Mesendoderm (in vitro differentiated cells): ENCODE data around the gene FAM83C.
A peak's percentile ranks its signal among the peaks of the same experiment; 100 is the strongest.

Experiments used
- DNase-seq: peaks from one replicate; pipeline ENCODE4 v3.0.0; 2013
- H2AK5ac ChIP-seq: 2 replicates; pipeline ENCODE4 v1.6.1; 2013; ENCODE audit warnings: low read length, inconsistent platforms
- H2BK120ac ChIP-seq: 2 replicates; pipeline ENCODE4 v1.6.1; 2013; ENCODE audit warnings: low read depth, mild to moderate bottlenecking, low read length, moderate library complexity, mixed read lengths
- H2BK15ac ChIP-seq: replicated peaks from 2 replicates; pipeline ENCODE4 v1.6.1; 2013; ENCODE audit warnings: low read depth, mild to moderate bottlenecking, moderate library complexity
- H2BK5ac ChIP-seq: 2 replicates; pipeline ENCODE4 v1.6.1; 2013; ENCODE audit warnings: low read length, inconsistent platforms
- H3K18ac ChIP-seq: 2 replicates; pipeline ENCODE4 v1.6.1; 2013; ENCODE audit warnings: mild to moderate bottlenecking, low read length, mixed read lengths
- H3K23ac ChIP-seq: one replicate; pipeline ENCODE4 v1.6.1; 2013; ENCODE audit warnings: low read length
- H3K27ac ChIP-seq: 2 replicates; pipeline ENCODE4 v1.5.1; 2013; ENCODE audit warnings: low read depth, mild to moderate bottlenecking, inconsistent platforms, low read length, moderate library complexity
- H3K27me3 ChIP-seq: 2 replicates; pipeline ENCODE4 v1.6.1; 2013; ENCODE audit warnings: low read length, control low read depth, mild to moderate bottlenecking, inconsistent platforms; ENCODE audit not compliant: insufficient read depth, poor library complexity
- H3K36me3 ChIP-seq: 2 replicates; pipeline ENCODE4 v1.6.1; 2013; ENCODE audit warnings: low read length, inconsistent platforms; ENCODE audit not compliant: control insufficient read depth, insufficient read depth
- H3K4ac ChIP-seq: one replicate; pipeline ENCODE4 v1.6.1; 2013; ENCODE audit warnings: low read depth, mild to moderate bottlenecking, low read length, moderate library complexity
- H3K4me1 ChIP-seq: 2 replicates; pipeline ENCODE4 v1.6.1; 2013; ENCODE audit warnings: low read depth, low read length, inconsistent platforms; ENCODE audit not compliant: control insufficient read depth
- H3K4me2 ChIP-seq: 2 replicates; pipeline ENCODE4 v1.6.1; 2013; ENCODE audit warnings: low read length
- H3K4me3 ChIP-seq: 2 replicates; pipeline ENCODE4 v1.5.1; 2013; ENCODE audit warnings: mild to moderate bottlenecking, low read length
- H3K56ac ChIP-seq: one replicate; pipeline ENCODE4 v1.6.1; 2013; ENCODE audit warnings: low read length
- H3K79me1 ChIP-seq: 2 replicates; pipeline ENCODE4 v1.6.1; 2013; ENCODE audit warnings: low read length, inconsistent platforms
- H3K79me2 ChIP-seq: 2 replicates; pipeline ENCODE4 v1.6.1; 2013; ENCODE audit warnings: mild to moderate bottlenecking, low read length; ENCODE audit not compliant: control insufficient read depth, insufficient read depth
- H3K9ac ChIP-seq: 2 replicates; pipeline ENCODE4 v1.6.1; 2013; ENCODE audit warnings: low read length, inconsistent platforms
- H4K5ac ChIP-seq: one replicate; pipeline ENCODE4 v1.6.1; 2013; ENCODE audit warnings: low read length
- H4K8ac ChIP-seq: one replicate; pipeline ENCODE4 v1.6.1; 2013; ENCODE audit warnings: low read depth, mild to moderate bottlenecking, control low read depth, low read length, moderate library complexity
- WGBS: extraction: QIAGEN DNeasy Blood & Tissue Kit; methylation state at CpG from one replicate; pipeline ENCODE4 v1.1.7; 2013; ENCODE audit warnings: low lambda C conversion rate, missing lambda C conversion rate; ENCODE audit not compliant: insufficient coverage; ENCODE audit errors: extremely low coverage; 5-methylcytosine and 5-hydroxymethylcytosine counted together

The FAM83C gene

GRCh38 chr20:35298264-35298663 is 6.0 kb upstream of the FAM83C start:
- Histone ChIP-seq H3K27ac (no peak overlapping the region), H2BK15ac (no peak overlapping the region), H4K8ac (no peak overlapping the region), H3K4me3 (no peak overlapping the region), H2BK120ac (no peak overlapping the region), H2BK5ac (no peak overlapping the region), H3K4me2 (no peak overlapping the region), H3K4me1 (no peaks in the 10 kb centered on the region), H3K56ac (no peak overlapping the region), H3K23ac (no peak overlapping the region), H3K9ac (no peak overlapping the region), H3K36me3 (no peaks in the 10 kb centered on the region), H3K27me3 (no peaks in the 10 kb centered on the region), H3K4ac (no peak overlapping the region), H3K79me2 (no peaks in the 10 kb centered on the region), H2AK5ac (no peak overlapping the region), H3K79me1 (no peaks in the 10 kb centered on the region), H3K18ac (no peak overlapping the region), H4K5ac (no peak overlapping the region)
- no CpG with 5 or more reads among the region's 5 CpGs for WGBS
- DNase-seq, result no peak

DNA sequence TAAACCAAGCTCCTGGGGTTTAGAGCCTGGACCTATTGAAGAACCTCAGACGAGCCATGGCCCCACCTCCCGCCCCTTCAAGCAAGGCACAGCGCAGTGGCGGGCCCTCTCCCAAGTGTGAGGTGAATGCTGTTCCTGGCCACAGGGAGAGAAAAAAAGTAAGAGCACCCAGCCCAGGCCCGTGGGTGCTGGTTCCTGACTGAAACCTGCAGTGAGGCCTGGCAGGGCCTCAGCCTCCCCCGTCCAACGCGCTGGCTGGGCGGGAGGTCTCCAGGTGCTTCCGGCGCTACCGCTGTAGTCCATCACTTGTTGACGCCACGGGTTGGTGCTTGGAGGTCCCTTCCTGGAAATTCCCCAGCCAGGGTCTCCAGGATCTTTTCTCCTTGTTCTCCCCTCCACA is 5.5 kb upstream of the FAM83C start:
- Histone ChIP-seq H2BK120ac (no peak overlapping the region), H4K8ac (no peak overlapping the region), H3K9ac (no peak overlapping the region), H3K79me1 (no peaks in the 10 kb centered on the region), H2AK5ac (no peak overlapping the region), H3K4ac (no peak overlapping the region), H3K4me2 (no peak overlapping the region), H3K18ac (no peak overlapping the region), H3K36me3 (no peaks in the 10 kb centered on the region), H3K23ac (no peak overlapping the region), H4K5ac (no peak overlapping the region), H3K27ac (no peak overlapping the region), H2BK5ac (no peak overlapping the region), H3K79me2 (no peaks in the 10 kb centered on the region), H2BK15ac (no peak overlapping the region), H3K56ac (no peak overlapping the region), H3K4me3 (no peak overlapping the region), H3K27me3 (no peaks in the 10 kb centered on the region), H3K4me1 (no peaks in the 10 kb centered on the region)
- DNase-seq, result no peak
- WGBS, result no CpG with 5 or more reads among the region's 14 CpGs

GRCh38 chr20:35297155-35297554 is 4.9 kb upstream of the FAM83C start:
- H3K79me2 ChIP-seq, result no peaks in the 10 kb centered on the region

GRCh38 chr20:35296101-35296554 is 3.9 kb upstream of the FAM83C start:
- H3K79me1 ChIP-seq, result no peaks in the 10 kb centered on the region
- no peak overlapping the region for H3K4me3 ChIP-seq
- no peak overlapping the region for H3K23ac ChIP-seq
- no peak overlapping the region for H3K9ac ChIP-seq
- no peak overlapping the region for H2BK5ac ChIP-seq
- H2BK15ac ChIP-seq, result no peak overlapping the region
- no peaks in the 10 kb centered on the region for H3K27me3 ChIP-seq
- no peak overlapping the region for H2BK120ac ChIP-seq
- no peak overlapping the region for H4K5ac ChIP-seq
- WGBS, result no CpG with 5 or more reads among the region's 9 CpGs
- H3K36me3 ChIP-seq, result no peaks in the 10 kb centered on the region
- H3K18ac ChIP-seq, result no peak overlapping the region
- no peak overlapping the region for H3K27ac ChIP-seq
- DNase-seq, result no peak
- peak overlapping the region; percentile 12 for H3K56ac ChIP-seq
- H2AK5ac ChIP-seq, result no peak overlapping the region
- H3K4ac ChIP-seq, result no peak overlapping the region
- H3K4me1 ChIP-seq, result no peaks in the 10 kb centered on the region
- no peak overlapping the region for H3K4me2 ChIP-seq
- H3K79me2 ChIP-seq, result no peaks in the 10 kb centered on the region
- H4K8ac ChIP-seq, result no peak overlapping the region

More at GRCh38 chr20:35297155-35297554, 4.9 kb upstream of the FAM83C start:
- Histone ChIP-seq H3K79me1 (no peaks in the 10 kb centered on the region), H3K27me3 (no peaks in the 10 kb centered on the region), H3K9ac (no peak overlapping the region), H4K5ac (no peak overlapping the region), H3K56ac (no peak overlapping the region), H3K4me1 (no peaks in the 10 kb centered on the region), H4K8ac (no peak overlapping the region), H3K36me3 (no peaks in the 10 kb centered on the region), H2BK5ac (no peak overlapping the region), H3K4me3 (no peak overlapping the region), H3K18ac (no peak overlapping the region), H3K4me2 (no peak overlapping the region), H2BK15ac (no peak overlapping the region), H2BK120ac (no peak overlapping the region), H3K27ac (no peak overlapping the region), H3K23ac (no peak overlapping the region), H3K4ac (no peak overlapping the region), H2AK5ac (no peak overlapping the region)
- whole genome bisulfite sequencing, result no CpG with 5 or more reads among the region's 8 CpGs
- DNase-seq, result peak; percentile 46

DNA sequence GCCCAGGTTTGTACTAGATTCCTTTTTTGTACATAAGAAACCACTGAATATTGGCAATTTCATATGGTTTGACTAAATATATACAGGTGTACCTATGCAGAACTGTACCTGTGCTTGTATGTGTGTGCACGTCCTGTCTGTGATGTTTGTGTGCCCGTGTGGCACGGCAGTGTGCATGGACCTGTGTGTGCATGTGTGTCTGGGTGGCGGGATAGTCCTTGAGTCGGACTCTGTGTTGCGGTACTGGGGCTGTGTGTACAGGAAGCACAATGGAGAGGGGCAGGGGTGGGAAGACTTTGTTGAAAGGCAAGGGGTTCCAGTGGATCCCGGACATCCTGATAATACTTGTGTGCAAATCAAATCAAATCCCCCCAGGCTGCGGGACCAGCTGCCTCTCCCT is 3.4 kb upstream of the FAM83C start:
- no peaks in the 10 kb centered on the region for H3K79me1 ChIP-seq
- H2BK15ac ChIP-seq, result no peak overlapping the region
- no peak overlapping the region for H3K9ac ChIP-seq
- H2BK5ac ChIP-seq, result no peak overlapping the region
- no peak for DNase-seq
- H3K4ac ChIP-seq, result no peak overlapping the region
- H3K79me2 ChIP-seq, result no peaks in the 10 kb centered on the region
- no CpG with 5 or more reads among the region's 8 CpGs for WGBS
- no peak overlapping the region for H3K18ac ChIP-seq
- no peak overlapping the region for H4K8ac ChIP-seq
- no peaks in the 10 kb centered on the region for H3K27me3 ChIP-seq
- H3K4me2 ChIP-seq, result no peak overlapping the region
- no peak overlapping the region for H3K56ac ChIP-seq
- H3K4me1 ChIP-seq, result no peaks in the 10 kb centered on the region
- H2BK120ac ChIP-seq, result no peak overlapping the region
- no peak overlapping the region for H3K4me3 ChIP-seq
- no peak overlapping the region for H3K23ac ChIP-seq
- H2AK5ac ChIP-seq, result no peak overlapping the region
- no peak overlapping the region for H4K5ac ChIP-seq
- no peaks in the 10 kb centered on the region for H3K36me3 ChIP-seq
- H3K27ac ChIP-seq, result no peak overlapping the region

GRCh38 chr20:35295058-35295457 is 2.8 kb upstream of the FAM83C start:
- H2AK5ac ChIP-seq, result no peak overlapping the region
- no peak overlapping the region for H2BK120ac ChIP-seq
- no peaks in the 10 kb centered on the region for H3K27me3 ChIP-seq
- H2BK5ac ChIP-seq, result no peak overlapping the region
- no peak overlapping the region for H2BK15ac ChIP-seq
- no peak overlapping the region for H3K27ac ChIP-seq
- no peaks in the 10 kb centered on the region for H3K36me3 ChIP-seq
- no peaks in the 10 kb centered on the region for H3K4me1 ChIP-seq
- no peak overlapping the region for H3K18ac ChIP-seq
- H3K4me2 ChIP-seq, result no peak overlapping the region
- no peak overlapping the region for H3K4ac ChIP-seq
- no peak overlapping the region for H3K56ac ChIP-seq
- H4K8ac ChIP-seq, result no peak overlapping the region
- H3K4me3 ChIP-seq, result no peak overlapping the region
- DNase-seq, result no peak
- no peak overlapping the region for H4K5ac ChIP-seq
- H3K79me1 ChIP-seq, result no peaks in the 10 kb centered on the region
- no peak overlapping the region for H3K9ac ChIP-seq
- no peak overlapping the region for H3K23ac ChIP-seq
- no CpG with 5 or more reads among the region's 8 CpGs for WGBS
- H3K79me2 ChIP-seq, result no peaks in the 10 kb centered on the region
